Thyroid gland (tissue), 4 donors: ENCODE results near the gene CRBN.

Source experiments
- CTCF ChIP-seq, 6 experiments: fragments of 200-600 bp in 3 of 6; fragments of 450-650 bp in 3 of 6; sonication (generic) in 3 of 6; IDR thresholded peaks; one replicate each; pipeline ENCODE4 v1.5.1; 2016 to 2019; ENCODE audit warnings: antibody characterized with exemption in 6 of 6, mild to moderate bottlenecking in 2 of 6, inconsistent platforms in 1 of 6, moderate library complexity in 1 of 6
- POLR2A ChIP-seq, 2 donors: fragments of 450-650 bp; IDR thresholded peaks; one replicate each; pipeline ENCODE4 v1.6.1; 2017; ENCODE audit warnings: antibody characterized with exemption in 2 of 2, mild to moderate bottlenecking in 2 of 2, moderate library complexity in 1 of 2

- TF ChIP-seq CTCF (IDR thresholded peaks at IDR 0.05) (no peak), POLR2A (IDR thresholded peaks at IDR 0.05) (no peak)
Observed at GRCh38 chr3:3201611-3202010, 22.1 kb upstream of the CRBN start.
